Measurements from ENCODE around the gene PHF2.

PHF2 gene

DNA sequence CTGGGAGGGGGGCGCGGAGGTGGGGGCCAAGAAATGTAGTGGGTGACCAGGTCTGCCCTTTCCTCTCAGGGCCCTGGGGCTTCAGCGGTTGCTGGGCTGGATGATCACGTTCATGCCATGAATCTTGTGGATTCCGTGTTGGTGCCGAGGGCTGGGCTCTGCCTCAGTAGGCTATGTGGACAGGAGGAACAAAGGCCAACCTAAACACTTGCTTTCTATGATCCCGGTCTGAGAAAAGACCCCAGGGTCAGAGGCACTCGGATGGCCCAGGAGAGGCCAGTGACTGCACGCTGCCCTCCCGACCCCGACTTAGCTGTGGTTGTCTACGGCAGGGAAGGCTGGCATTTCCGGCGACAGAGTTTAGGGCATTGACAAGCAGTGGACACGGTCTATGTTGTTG lies 26.6 kb downstream of the PHF2 start:
- DNase-seq: no peak

- DNase-seq: no peak
Observed at GRCh38 chr9:93603906-93604326, 27.5 kb downstream of the PHF2 start.

- no peak for DNase-seq
Observed at GRCh38 chr9:93606187-93606586, 29.8 kb downstream of the PHF2 start.

GRCh38 chr9:93610206-93610605 lies 33.8 kb downstream of the PHF2 start:
- no peak for DNase-seq

GRCh38 chr9:93612052-93612795 lies 35.8 kb downstream of the PHF2 start:
- no peak for DNase-seq

DNA sequence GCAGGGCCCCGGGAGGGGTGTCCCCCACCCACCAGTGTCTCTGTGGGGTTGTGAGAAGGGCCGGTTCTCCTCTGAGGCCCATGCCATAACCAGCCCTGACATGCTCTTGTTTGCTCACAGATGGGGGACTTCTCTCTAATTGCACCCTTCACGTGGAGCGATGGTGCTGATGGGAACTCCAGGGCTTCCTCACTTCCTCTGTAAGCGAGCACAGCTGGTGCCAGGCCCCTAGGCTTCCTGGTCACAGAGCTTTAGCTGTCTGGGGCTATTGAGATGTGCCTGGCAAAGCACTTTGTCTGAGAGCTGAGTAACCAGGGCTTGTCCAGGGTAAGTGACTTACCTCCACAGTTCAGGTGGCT lies 36.4 kb downstream of the PHF2 start:
- no peak for DNase-seq

- no peak for DNase-seq
Observed at GRCh38 chr9:93613174-93613573, 36.8 kb downstream of the PHF2 start.

GRCh38 chr9:93613791-93614190 lies 37.4 kb downstream of the PHF2 start:
- DNase-seq: no peak

GRCh38 chr9:93614830-93615468 lies 38.6 kb downstream of the PHF2 start:
- DNase-seq: no peak

DNA sequence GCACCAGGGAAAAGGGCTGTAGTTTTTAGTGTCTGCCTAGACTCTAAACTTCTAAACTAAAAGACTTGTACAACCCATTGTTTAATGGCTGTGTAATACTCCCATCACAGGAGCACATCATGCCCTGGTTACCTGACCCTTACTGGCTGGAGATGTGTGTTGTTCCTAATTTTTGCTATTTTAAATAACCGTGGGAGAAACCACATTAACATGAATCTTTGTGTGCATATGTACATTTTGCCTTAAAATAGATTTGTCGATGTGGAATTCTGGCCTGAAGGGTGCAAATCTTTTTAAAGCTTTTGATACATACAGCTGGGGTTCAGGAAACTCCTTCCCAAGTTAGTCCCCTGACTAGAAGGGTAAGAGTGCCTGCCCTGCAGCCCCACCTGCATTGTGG lies 39.7 kb downstream of the PHF2 start:
- no peak for DNase-seq

DNA sequence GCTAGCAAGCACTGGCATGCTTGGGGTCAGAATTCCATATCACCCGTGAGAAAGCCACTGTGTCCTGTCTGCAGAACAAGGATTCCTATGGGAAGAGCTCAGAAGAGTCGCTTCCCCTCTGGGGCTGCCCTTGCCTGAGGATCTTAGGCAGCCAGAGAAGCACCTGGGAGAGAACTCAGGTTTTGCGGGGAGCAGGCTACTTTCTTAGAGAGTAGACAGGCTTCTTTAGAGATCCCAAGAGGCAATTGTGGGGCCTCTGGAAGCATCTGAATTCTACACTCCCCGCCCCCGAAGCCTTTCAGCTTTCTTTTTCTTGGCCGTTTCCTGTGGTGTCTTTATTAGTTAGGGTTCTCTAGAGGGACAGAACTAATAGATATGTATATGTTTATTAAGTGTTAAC lies 40.9 kb downstream of the PHF2 start:
- DNase-seq: no peak

- no peak for DNase-seq
Observed at GRCh38 chr9:93619272-93619775, 42.9 kb downstream of the PHF2 start.

DNA sequence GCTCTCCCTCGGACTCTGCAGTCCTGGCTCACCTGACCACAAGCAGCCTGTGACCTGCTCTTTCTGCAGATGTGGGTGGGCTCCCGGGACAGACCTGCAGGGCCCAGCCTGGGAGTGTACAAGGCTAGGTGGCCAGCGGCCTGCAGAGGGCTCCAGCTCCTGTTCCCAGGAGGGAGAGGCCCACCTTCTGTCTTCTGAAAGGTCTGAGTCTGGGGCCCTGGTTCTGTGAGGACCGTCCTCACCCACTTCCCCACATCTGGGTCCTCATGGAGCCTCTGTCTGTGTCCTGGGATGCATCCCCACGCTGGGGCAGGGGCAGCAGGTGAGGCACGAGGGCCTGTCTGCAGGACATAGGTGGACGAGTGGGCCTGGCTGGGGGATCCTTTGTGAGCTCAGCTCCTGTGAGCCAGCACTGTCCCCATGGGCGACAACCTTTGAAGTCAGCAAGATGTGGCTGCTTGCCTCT lies 43.7 kb downstream of the PHF2 start:
- DNase-seq: no peak

DNA sequence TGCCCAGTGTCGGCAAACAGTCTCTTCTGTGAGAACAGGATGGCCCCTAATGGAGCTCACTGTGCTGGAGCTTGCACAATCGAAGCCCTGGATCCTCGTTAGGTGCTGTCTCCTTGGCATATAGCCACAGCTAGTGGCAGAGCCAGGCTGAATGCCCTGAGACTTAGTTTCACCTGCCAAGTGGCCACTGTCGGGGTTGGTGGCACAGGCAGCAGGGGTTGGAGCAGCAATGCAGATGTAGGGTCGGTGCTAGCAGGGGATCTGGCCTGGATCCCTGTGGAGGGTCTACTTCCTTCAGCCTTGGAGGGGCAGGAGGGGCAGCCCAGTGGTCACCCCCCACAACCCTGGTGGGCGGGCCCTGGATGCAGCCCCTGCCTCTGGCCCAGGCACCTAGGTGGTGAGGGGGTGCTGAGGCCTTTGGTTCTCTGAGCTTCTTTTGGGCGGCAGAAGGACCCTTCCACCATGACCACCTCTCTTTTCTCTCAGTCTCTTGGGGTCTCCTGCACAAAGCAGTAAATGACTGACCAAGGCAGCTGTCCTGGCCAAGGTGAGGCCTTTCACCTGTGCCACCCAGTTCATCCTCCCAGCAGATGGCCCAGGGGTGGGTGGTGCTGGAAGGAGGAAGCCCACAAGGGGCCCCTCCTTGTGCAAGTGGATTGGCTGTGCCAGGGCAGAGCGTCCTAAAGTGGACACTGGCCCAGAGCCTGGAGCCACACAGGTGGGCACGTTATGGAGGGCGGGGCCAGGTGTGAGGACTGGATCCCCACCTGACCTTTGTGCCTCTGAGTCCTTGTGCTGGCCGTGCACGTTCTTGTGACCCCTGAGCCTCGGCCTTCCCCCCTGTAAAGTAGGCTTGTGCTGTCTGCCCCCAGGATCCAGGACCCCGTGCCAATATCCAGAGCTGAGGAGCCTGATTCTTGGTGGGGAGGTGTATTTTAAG lies 44.8 kb downstream of the PHF2 start:
- no peak for DNase-seq

DNA sequence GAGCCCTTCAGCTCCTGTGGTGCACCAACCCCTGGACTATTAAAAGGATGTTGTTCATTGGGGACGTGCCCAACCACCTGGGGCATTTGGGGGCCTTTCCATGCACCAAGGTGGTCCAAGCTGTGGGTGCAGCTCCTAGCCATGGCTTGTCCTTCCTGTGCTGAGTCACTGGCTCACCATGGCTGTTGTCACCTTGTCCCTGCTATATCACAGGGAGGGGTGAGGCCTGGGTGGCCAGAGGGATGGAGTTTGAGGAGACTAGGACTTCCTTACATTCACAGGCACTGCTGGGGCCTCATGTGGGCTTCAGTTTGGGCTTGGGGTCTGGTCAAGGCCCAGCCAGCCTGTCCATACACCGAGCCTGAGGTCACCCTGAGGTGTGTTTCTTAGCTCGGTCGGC lies 45.5 kb downstream of the PHF2 start:
- DNase-seq: no peak

DNA sequence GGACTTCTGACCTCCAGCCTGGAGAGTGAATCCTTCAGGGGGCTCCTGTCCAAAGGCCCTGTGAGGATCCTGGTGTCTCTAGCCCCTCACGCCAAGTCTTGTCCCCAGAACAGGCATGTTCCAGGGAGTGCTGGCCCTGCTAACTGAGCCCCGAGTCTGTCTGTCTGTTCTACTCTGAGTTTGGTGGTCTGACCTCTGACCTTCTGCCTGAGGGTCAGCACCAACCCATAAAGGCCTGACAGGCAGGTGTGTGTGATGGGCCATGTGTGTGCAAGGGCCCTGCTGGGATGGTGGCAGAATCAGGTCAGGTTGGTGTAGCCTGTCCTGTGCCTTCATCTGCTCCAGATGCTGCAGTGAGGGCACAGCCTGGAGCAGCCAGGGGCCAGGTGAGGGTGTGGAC lies 46.3 kb downstream of the PHF2 start:
- no peak for DNase-seq

- no peak for DNase-seq
Observed at GRCh38 chr9:93623753-93624152, 47.4 kb downstream of the PHF2 start.

- no peak for DNase-seq
Observed at GRCh38 chr9:93624431-93624834, 48.0 kb downstream of the PHF2 start.

- no peak for DNase-seq
Observed at GRCh38 chr9:93624977-93625376, 48.6 kb downstream of the PHF2 start.

DNA sequence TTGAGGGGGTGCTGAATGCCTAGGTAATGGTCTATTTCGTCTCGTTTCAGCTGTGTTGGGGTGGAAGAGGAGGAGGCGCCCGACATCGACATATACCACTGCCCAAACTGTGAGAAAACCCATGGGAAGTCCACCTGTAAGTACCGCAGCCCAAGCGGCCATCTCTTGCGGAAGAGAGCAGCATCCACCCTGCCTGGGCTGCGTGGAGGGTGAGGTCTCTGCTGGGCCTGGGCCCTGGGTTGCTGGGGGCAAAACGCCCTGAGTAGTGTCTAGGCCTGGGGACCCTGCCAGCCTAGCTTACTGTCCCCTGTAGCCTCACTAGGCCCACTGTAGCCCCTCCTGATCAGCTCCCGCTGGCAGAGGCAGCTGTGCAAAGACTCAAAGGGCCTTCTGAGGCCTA lies 53.5 kb downstream of the PHF2 start:
- DNase-seq: no peak

DNA sequence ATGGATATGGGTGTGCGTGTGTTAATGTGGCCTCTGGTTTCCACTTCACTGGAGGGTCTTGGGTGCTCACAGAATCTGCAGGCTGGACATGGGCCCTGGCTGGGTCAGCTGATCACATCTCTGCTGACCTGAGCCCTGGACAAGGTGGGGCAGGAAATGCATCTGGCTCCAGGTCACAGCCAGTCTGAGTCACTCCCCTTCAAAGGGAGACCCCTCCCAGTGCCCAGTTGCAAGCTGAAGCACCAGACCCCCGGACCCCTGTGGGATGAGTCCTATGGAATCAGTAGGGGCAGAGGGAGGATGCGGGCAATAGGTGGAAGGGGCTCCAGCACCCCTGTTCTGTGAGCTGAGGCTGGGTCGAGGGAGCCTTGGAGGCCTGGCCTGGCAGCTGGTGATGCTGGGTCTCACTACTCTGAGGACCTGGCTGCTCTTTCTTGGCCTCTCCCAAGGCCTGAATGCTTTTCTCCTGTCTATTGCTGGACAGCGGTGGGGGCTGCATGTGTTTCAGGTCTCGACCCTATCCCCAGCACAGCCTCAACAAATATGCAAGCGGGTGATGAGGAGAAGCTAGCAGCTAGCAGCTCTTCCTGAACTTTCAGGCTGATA lies 54.5 kb downstream of the PHF2 start:
- no peak for DNase-seq

DNA sequence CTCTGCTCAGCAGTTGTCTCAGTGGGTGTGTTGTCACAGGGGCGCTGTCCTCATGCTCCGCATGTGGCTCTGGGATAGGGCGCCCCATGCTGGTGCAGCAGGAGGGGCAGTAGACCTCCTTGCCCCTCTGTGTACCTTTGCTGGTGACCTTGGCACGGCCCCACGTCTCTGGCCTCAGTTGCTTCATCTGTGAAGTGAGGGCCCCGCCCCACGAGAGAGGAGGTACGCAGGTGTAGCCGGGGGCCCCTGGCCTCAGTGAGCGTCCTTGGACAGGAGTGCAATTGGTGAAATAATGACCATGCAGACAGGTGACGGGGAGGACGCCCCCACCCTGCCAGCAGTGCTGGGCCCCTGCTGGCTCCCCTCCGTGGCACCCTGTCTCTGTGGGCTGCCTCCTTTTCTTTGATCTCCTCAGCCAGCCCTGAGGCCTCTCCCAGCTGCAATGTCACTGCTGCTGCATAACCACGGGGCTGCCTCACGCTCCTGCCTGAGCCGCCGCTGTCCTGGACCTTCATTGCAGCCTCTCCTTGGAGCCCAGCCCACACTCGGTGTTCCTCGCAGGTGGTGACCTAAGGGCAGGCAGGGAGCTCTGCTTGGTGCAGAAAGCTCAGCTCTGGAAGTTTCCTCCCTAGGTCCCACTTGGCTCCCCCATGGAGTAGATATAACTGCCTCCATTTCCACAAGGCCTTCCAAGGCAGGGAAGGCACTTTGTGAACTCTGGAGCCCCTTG lies 57.3 kb downstream of the PHF2 start:
- DNase-seq: no peak

Measured in OCI-M1 (cell line).